ENCODE data around the gene ARX.

The ARX gene

DNA sequence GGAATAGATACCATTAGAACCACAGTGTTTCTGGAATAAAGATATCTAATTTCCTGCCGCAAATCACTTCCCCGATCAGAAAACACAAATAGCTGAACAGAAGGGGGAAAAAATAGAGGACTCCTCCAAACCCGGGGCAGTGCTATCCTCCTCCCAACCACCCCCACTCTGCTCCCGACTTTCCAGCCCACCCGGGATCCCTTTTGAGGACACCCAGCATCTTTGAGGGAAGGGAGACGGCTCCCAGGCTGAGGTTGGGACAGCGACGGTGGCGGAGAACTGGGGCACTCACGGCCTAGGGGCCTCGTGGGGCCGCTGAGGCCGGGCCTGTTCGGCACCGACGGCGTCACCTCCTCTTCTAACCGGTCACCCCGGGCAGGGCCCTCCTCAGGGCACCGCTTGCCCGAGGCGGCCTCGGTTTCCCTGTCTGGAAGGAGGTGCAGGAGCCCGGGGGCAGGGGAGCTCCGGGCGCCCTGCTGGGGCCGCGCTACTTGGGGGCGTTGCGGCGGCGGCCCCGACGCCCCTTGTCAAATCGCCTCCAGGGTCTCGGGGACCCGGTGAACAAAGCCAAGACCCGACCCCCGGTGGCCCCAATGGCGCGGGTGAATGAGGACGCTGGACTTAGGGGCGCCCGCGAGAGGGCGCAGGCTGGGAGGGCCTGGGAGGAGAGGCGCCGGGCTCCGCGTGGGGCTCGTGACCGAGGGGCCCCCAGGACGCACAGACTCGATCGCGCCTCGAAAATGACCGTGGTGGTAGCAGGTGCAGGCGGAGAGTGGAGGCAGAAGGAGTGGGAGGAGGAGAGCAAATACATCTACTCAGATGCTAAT is 6.9 kb upstream of the ARX start:
- H3K27ac Mint-ChIP-seq = no peak overlapping the region
- no peaks in the 10 kb centered on the region for H3K9me3 Mint-ChIP-seq
- H3K4me1 Mint-ChIP-seq (ENCODE audit: low read depth) = peaks cover 28% of the 10 kb centered on the region
- peaks cover 73% of the 10 kb centered on the region for H3K27me3 Mint-ChIP-seq
- no peak overlapping the region for H3K4me3 Mint-ChIP-seq
- intact Hi-C loops (cut with micrococcal nuclease) = loop anchor here (5.0 kb wide), 1 partner anchor 185 kb away; no protein-coding TSS in a partner anchor
- H3K36me3 Mint-ChIP-seq (ENCODE audit: low read depth) = no peaks in the 10 kb centered on the region

DNA sequence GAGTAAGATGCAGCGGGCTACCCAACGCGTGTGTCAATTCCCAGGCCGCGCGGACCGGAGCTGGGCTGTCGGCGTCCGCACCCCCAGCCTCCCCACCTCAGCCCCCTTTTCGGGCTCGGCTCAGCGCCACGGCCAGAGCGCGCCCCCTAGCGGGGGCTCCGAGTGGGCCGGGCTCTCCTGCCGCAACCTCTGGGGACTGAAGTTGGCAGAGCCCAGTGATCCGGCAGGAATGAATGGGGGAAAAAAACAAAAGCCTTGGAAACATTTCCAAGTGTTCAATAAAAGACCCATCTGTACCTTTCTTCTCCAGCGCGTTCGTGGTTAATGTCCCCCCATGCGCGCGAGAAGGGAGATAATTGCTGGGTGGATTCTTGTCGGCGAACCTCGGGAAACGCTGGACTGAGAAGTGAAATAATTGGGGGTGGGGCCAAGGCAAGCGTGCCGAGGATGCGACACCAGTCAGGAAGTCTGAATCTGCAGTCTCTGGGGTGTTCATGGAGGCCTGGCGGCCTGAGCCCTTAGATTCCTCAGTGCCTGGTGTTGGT is 5.2 kb upstream of the ARX start:
- Mint-ChIP-seq H3K27me3 (peaks cover 82% of the 10 kb centered on the region), H3K4me1 (ENCODE audit: low read depth) (peaks cover 36% of the 10 kb centered on the region), H3K36me3 (ENCODE audit: low read depth) (no peaks in the 10 kb centered on the region), H3K9me3 (no peaks in the 10 kb centered on the region), H3K27ac (no peak overlapping the region), H3K4me3 (peak overlapping the region; percentile 63)
- intact Hi-C loops (cut with micrococcal nuclease) = loop anchor here (5.0 kb wide), 1 partner anchor 184 kb away; no protein-coding TSS in a partner anchor

DNA sequence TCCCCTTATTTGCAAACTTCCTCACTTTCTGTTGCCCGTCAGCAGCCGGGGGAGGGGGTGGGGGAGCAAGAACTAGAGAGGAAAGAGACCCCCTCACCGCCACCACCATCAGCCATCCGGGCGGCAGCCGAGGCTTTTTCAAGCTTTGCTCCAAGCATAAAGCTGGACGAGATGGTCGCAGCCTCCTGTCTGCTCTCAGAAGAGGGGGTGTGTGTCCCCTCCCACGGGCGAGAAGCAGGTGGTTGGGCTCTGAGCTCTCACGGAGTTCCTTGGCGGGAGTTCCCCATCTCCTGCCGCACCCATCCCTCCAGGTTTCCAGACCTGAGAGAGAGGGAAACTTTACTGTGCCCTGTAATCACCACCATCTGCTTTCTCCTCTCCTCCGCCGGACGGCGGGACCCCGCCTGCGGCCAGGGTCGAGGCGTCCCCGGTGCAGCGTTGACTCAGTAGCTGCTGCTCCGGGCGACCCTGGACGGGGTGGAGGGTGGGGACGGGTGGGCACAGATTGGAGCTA is 4.7 kb upstream of the ARX start:
- Mint-ChIP-seq H3K4me3 (peak overlapping the region; percentile 39), H3K27me3 (peaks cover 85% of the 10 kb centered on the region), H3K9me3 (no peaks in the 10 kb centered on the region), H3K36me3 (ENCODE audit: low read depth) (no peaks in the 10 kb centered on the region), H3K27ac (no peak overlapping the region), H3K4me1 (ENCODE audit: low read depth) (peaks cover 39% of the 10 kb centered on the region)
- intact Hi-C loops (cut with micrococcal nuclease) = loop anchor here (5.0 kb wide), 1 partner anchor 183 kb away; no protein-coding TSS in a partner anchor

DNA sequence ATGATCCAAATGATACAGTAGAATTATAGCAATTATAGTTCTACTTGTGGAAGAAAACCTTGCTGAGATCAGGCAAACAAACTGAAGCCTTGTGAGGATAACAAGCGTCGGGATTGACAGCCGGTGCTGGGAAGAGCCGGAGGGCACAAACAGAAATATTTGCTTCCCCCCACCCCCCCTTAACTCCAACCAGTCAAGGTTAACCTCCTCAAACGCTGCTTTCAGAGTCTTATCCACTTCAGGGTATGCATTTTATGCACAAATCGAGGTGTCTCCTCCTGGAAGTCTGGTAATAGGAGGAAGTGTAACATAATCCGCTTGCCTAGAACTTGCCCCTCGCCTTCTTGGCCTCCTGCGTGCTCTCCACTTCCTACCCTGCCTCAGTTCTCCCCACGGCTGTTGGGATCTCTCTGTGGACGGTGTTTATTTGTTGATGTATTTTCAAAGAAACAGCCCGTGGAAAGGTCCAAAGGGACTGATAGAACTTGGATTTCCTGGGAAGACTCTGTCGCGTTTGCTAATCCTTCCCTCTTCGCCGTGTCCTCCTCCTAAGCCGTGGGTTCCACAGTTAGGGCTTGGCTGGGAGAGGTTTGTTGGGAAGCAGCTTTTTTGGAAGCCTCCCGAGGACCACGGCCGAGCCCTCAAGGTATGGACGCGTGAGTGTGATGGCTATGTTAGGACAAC is 4.1 kb upstream of the ARX start:
- H3K27ac Mint-ChIP-seq = no peak overlapping the region
- H3K9me3 Mint-ChIP-seq = no peaks in the 10 kb centered on the region
- peaks cover 85% of the 10 kb centered on the region for H3K27me3 Mint-ChIP-seq
- intact Hi-C loops (cut with micrococcal nuclease) = loop anchor here (5.0 kb wide), 1 partner anchor 183 kb away; no protein-coding TSS in a partner anchor
- no peaks in the 10 kb centered on the region for H3K36me3 Mint-ChIP-seq (ENCODE audit: low read depth)
- peaks cover 41% of the 10 kb centered on the region for H3K4me1 Mint-ChIP-seq (ENCODE audit: low read depth)
- H3K4me3 Mint-ChIP-seq = peak overlapping the region; percentile 39

DNA sequence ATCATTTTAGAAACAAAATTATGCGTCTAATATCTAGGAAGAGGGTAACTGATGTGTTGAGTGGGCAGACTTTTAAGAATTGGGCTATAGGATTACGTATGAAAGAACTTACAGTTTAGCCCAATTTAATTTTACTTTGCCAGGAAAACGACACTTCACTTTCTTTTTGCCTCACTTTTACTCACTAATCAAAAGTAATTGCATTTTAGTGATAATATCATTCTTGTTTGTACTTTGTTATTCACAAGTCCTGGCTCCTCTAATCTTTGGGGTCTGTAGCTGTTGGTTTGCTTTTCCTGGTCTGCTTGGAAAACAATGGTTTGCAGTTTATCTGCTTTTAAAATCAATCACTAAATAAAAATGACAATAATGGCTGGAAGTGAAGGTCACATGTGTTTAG is 2.9 kb upstream of the ARX start:
- Mint-ChIP-seq H3K27me3 (peaks cover 84% of the 10 kb centered on the region), H3K27ac (no peak overlapping the region), H3K4me1 (ENCODE audit: low read depth) (peaks cover 48% of the 10 kb centered on the region), H3K4me3 (no peak overlapping the region), H3K36me3 (ENCODE audit: low read depth) (no peaks in the 10 kb centered on the region), H3K9me3 (no peaks in the 10 kb centered on the region)
- intact Hi-C loops (cut with micrococcal nuclease) = no loop called here

DNA sequence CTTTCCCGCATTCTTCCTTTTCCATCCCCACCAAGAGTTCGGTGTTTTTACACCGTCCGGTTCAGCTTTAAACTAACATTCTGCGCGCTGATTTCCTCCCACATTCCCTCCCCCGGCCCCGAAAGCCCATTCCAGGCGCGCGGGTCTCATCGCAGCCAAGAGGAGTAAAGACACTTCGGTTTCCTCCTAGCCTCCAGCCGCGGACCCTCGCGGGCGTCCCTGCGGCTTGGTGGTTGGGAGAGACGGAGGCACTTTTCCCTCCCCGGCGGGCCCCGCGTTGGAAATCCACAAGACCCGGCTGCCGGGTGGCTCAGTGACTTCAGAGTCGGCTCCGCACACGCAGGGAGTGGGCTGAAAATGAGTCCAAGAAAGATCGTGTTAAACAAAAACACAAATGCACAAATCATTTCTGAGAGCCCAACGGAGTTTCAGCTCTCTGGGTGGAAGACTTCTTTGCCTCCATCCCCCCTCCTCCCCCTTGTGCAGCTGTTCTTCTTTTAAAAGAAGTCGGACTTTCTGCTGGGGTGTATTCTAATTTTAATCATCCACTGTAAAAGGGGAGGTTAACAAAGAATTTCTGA is 2.0 kb upstream of the ARX start:
- Mint-ChIP-seq H3K9me3 (no peaks in the 10 kb centered on the region), H3K36me3 (ENCODE audit: low read depth) (no peaks in the 10 kb centered on the region), H3K27me3 (peaks cover 81% of the 10 kb centered on the region), H3K4me1 (ENCODE audit: low read depth) (peaks cover 48% of the 10 kb centered on the region), H3K27ac (no peak overlapping the region), H3K4me3 (peak overlapping the region; percentile 65)
- intact Hi-C loops (cut with micrococcal nuclease) = no loop called here

DNA sequence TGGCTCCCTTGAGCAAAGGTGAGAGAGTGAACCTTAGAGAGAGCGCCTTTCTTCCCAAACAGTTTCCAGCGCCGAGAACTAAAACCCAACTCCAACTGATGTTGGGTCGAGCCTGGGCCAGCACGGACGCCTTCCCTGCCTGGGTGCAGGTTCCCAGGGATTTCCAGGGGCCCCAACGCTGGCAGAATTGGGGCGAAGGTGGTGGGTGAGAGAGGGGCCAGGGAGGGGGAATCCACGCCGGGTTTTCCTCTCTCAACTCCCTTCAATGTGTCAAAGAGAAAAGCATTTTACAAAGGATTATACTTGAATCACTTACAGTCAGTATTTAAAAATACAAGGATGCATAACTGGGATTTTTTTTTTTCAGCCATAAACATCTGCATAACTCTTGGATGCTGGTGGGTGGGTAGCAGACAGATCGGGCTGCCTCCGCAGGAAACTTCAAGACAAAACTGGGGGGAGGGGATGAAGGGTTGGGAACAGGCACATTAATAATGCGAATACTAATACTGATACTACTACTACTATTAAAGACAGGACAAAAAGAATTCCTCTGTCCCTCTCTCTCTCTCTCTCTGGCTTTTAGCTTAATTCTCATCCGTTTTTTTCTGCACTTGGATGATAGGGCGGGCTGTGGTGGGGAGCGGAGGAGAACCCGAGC is 1.3 kb upstream of the ARX start:
- H3K36me3 Mint-ChIP-seq (ENCODE audit: low read depth) = no peaks in the 10 kb centered on the region
- H3K9me3 Mint-ChIP-seq = no peaks in the 10 kb centered on the region
- intact Hi-C loops (cut with micrococcal nuclease) = no loop called here
- no peak overlapping the region for H3K27ac Mint-ChIP-seq
- peaks cover 46% of the 10 kb centered on the region for H3K4me1 Mint-ChIP-seq (ENCODE audit: low read depth)
- peak overlapping the region; percentile 65 for H3K4me3 Mint-ChIP-seq
- peaks cover 81% of the 10 kb centered on the region for H3K27me3 Mint-ChIP-seq

DNA sequence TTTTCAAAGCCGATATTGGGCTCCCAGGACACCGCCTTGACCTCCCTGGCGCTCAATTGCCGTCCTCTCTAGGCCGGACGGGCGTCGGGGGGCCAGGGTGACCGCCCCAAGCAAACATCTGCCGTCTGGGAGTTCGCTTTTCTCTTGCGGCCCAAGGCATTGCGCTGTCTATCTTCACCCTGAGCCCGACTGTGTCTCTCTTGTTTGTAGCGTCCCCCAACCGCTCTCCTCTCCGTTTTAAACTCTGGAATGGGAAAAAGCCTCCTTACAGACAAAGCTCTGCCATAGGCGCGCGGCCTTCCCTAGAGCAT is 551 bp upstream of the ARX start:
- intact Hi-C loops (cut with micrococcal nuclease) = no loop called here
- no peak overlapping the region for H3K27ac Mint-ChIP-seq
- H3K9me3 Mint-ChIP-seq = no peaks in the 10 kb centered on the region

DNA sequence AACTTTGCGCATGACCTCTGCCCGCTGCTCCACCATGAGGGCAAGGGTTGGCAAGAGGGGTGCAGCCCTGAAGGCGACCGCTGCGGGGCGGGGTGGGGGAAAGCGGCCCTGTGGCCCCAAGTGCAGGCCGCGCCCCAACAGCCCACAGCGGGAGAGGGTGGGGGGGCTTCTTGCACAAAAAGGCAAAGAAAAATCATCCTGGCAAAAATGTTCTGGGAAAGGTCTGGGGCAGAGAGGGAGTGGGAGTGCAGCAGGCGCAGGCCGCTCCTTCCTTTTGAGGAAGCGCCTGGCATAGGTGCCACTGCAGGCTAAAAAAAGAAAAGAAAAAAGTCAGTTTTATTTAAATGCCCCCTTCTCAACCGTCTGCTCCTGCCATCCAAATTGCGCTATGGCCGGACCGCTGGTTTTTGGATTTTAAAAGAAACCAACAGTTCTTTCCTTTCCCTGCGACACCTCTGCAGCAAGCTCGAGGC is 1.4 kb downstream of the ARX start:
- intact Hi-C loops (cut with micrococcal nuclease) = no loop called here

More for the DNA sequence above, 551 bp upstream of the ARX start:
- Mint-ChIP-seq H3K4me1 (ENCODE audit: low read depth) (peaks cover 38% of the 10 kb centered on the region), H3K36me3 (ENCODE audit: low read depth) (no peaks in the 10 kb centered on the region), H3K4me3 (peak overlapping the region; percentile 32), H3K27me3 (peaks cover 81% of the 10 kb centered on the region)

DNA sequence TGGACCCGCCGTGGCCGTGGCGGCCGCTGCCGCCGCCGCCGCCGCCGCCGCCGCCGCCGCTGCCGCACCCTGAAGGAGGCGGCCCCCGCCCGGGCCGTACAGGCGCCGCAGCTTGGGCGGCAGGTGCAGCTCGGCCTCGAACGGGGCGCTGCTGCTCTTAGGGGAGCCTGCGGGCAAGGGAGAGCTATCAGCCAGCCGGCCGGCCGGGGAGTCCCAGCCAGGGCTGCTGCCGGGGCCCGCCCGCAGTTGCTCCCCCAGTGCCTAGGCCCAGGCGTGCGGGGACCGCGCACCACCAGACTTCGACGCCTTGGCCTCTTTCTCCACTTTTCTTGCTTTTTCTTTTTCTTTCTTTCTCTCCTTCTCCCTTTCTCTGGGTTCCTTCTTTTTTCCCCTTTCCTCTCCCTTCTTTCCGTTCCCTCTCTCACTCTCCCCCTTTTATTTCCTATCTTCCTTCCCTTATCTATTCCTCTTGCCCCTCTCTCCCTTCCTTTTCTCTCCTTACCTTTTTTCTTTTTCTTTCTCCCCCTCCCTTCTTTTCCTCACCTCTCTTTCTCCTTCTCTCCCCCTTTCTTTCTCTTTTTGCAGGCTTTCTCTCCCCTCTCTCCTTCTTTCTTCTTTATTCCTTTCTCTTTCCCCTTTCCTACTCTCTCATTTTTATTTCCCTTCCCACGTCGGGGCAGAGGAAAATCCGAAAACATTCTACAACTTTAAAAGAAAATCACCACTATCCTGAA is 2.0 kb downstream of the ARX start:
- peaks cover 85% of the 10 kb centered on the region for H3K27me3 Mint-ChIP-seq

More for the DNA sequence above, 1.4 kb downstream of the ARX start:
- peak overlapping the region; percentile 64 for H3K4me3 Mint-ChIP-seq
- peaks cover 84% of the 10 kb centered on the region for H3K27me3 Mint-ChIP-seq
- no peaks in the 10 kb centered on the region for H3K36me3 Mint-ChIP-seq (ENCODE audit: low read depth)
- H3K4me1 Mint-ChIP-seq (ENCODE audit: low read depth) = peaks cover 27% of the 10 kb centered on the region
- H3K9me3 Mint-ChIP-seq = no peaks in the 10 kb centered on the region
- no peak overlapping the region for H3K27ac Mint-ChIP-seq

DNA sequence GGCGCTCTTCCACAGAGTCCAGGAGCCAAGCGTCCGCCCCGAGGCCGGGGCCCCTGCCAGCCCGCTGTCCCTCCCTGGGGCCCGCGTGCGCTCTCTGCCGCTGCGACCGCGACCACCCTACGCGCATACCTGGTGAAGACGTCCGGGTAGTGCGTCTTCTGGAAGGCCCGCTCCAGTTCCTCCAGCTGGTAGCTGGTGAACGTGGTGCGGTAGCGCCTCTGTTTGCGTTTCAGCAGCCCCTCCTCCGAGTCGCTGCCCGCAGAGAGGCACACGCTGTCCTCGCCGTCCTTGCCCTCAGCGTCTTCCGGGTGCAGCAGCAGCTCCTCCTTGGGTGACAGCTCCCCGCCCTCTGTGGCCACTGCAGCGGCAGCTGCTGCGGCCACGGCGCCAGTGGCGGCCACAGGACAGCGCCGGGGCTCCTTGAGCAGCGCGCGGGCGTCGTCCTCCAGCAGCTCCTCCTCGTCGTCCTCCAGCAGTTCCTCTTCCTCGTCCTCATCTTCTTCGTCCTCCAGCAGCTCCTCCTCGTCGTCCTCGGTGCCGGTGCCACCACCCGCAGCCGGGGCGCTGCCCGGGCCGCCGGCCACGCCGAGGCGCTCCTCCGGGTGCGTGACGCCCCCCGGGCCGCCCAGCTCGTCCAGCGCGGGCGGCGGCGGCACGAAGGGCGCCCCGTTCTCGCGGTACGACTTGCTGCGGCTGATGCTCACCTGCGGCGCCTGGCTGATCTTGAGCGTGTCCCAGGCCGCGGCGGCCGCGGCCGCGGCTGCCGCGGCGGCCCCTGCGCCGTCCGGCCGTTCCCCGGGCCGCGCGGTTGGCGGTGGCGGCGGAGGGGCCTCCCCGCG is 2.8 kb downstream of the ARX start:
- no peaks in the 10 kb centered on the region for H3K36me3 Mint-ChIP-seq (ENCODE audit: low read depth)
- no peaks in the 10 kb centered on the region for H3K9me3 Mint-ChIP-seq
- intact Hi-C loops (cut with micrococcal nuclease) = no loop called here
- H3K27ac Mint-ChIP-seq = no peak overlapping the region
- peaks cover 27% of the 10 kb centered on the region for H3K4me1 Mint-ChIP-seq (ENCODE audit: low read depth)
- H3K27me3 Mint-ChIP-seq = peaks cover 90% of the 10 kb centered on the region
- H3K4me3 Mint-ChIP-seq = peak overlapping the region; percentile 80

More for the DNA sequence above, 2.0 kb downstream of the ARX start:
- Mint-ChIP-seq H3K9me3 (no peaks in the 10 kb centered on the region), H3K4me3 (peak overlapping the region; percentile 64), H3K4me1 (ENCODE audit: low read depth) (peaks cover 27% of the 10 kb centered on the region), H3K36me3 (ENCODE audit: low read depth) (no peaks in the 10 kb centered on the region), H3K27ac (no peak overlapping the region)
- intact Hi-C loops (cut with micrococcal nuclease) = no loop called here

DNA sequence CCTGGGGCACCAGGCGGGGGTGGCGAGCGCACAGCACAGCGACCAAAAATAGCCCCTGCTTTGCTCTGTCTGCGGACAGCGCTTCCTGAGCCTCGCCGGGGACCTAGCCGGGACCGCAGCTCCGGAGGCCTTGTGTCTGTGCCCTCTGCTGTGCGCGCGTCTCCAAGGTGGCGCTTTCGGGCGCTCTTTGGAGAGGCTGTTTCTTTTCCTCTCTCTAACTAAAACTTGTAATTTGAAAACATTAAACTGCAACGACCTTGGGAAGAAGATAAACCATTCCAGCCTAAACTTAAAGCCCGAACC is 3.4 kb downstream of the ARX start:
- Mint-ChIP-seq H3K27ac (no peak overlapping the region), H3K27me3 (peaks cover 90% of the 10 kb centered on the region), H3K4me3 (no peak overlapping the region), H3K4me1 (ENCODE audit: low read depth) (peaks cover 22% of the 10 kb centered on the region), H3K9me3 (no peaks in the 10 kb centered on the region), H3K36me3 (ENCODE audit: low read depth) (no peaks in the 10 kb centered on the region)
- intact Hi-C loops (cut with micrococcal nuclease) = no loop called here

Data from dendritic cell treated with granulocyte-macrophage colony-stimulating factor and Interleukin-4, amounts not matched to agents 40 ng/mL and 50 ng/mL, for 4 days (primary cell).